GM18502 (cell line): ENCODE measurements around the gene MILR1.
"Not testable (repeated sequence)": the region's sequence is repeated elsewhere in the genome, so short reads cannot be mapped to it uniquely, and the experiment has no call there.

ENCODE experiments used
- ATAC-seq: cut with Tn5 transposase; IDR thresholded peaks from one replicate; pipeline ENCODE4 v1.9.1; 2021; ENCODE audit warnings: mild to moderate bottlenecking; ENCODE audit not compliant: unreplicated experiment, poor library complexity

MILR1 gene

GRCh38 chr17:64448665-64449512, at the start of gene MILR1:
TSS of gene MILR1 (plus strand) at chr17:64449115. CDS start at chr17:64449169, 54 bp downstream.
- ATAC-seq = no peak

DNA sequence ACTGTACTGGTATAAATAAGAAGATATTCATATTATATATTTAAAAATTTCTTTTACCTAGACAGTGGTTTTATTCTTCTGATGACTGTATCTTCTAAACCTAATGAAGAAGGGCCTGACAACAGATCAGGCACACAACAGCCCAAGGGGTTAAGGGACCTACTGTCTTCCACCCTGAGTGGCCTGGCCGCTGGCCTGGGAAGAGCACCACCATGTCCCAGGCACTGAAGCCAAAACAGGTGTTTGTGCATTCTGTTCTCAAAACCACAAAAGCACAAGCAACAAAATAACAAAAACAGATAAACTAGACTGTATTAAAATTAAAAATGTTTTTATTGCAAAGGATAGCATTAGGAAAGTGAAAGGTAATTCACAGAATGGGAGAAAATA, 49.2 kb upstream of the MILR1 start:
- ATAC-seq = no peak

DNA sequence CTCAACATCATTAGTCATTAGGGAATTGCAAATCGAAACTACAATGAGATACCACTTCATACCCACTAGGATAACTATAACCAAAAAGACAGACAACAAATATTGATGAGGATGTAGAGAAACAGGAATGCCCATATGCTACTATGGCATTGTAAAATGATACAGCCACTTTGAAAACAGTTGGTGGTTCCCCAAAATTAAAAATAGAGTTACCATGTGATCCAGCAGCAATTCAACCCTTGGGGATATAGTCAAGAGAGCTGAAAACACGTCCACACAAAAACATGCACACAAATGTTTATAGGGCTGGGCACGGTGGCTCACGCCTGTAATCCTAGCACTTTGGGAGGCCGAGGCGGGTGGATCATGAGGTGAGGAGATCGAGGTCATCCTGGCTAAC, 48.3 kb upstream of the MILR1 start:
- ATAC-seq = no peak

- no peak for ATAC-seq
These were observed 47.6 kb upstream of the MILR1 start for GRCh38 chr17:64401244-64401860.

- no peak for ATAC-seq
These were observed 47.0 kb upstream of the MILR1 start for GRCh38 chr17:64401941-64402340.

- ATAC-seq = no peak
These were observed 46.4 kb upstream of the MILR1 start for GRCh38 chr17:64402469-64402868.

DNA sequence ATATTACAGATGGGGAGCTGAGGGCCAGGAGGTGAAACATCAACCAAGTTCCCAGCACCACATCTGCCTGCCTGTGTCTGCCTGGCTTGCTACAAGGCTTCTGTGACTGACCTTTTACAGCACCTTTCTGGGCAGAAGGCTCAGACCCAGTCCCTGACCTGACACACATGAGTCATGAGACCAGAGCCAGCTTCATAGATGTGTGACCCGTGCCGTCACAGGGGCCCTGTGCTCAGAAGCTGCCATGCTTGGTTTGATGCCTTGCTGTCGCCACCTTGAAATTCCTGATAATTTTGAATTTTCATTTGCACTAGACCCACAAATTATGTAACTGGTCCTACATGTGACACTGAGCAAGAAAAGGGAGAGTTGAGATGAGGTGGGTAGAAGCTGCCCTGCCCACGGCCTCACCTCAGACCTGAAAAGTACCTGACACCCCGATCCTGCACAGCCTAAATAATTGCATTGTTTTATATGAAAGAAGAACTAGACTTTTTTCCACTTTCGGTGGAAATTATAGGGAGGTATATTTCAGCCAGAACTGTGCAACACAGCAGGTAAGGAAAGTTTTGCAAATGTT, 44.9 kb upstream of the MILR1 start:
- no peak for ATAC-seq

- no peak for ATAC-seq
These were observed 42.4 kb upstream of the MILR1 start for GRCh38 chr17:64406321-64407200.

DNA sequence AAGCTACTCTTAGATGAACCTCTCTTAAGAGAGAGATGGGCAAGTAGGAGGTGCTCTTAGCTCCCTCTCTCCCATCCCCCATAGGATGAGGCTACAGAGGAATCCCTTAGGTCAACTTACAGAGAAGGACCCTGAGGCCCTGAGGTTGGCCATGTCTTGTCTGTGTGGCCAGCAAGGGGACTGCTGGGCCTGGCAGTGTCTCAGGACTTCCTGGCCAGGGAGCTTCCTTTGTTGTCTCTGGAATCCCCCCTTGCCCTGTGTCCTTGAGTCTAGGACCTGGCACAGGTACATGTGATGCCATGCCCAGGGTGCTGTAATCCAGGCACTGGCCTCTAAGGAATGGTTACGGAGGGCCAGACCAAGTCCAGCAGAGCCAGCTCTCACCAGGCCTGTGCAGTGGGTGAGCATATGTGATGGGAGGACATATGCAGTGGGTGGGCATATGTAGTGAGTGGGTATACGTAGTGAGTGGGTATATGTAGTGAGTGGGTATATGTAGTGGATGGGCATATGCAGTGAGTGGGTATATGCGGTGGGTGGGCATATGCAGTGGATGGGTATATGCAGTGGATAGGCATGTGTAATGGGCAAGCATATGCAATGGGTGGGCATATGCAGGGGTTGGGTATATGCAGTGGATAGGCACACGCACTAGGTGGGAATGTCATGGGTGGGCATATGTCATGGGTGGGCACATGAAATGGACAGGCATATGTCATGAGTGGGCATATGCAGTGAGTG, 38.0 kb upstream of the MILR1 start:
- ATAC-seq = no peak

- no peak for ATAC-seq
These were observed 36.7 kb upstream of the MILR1 start for GRCh38 chr17:64411999-64412771.

DNA sequence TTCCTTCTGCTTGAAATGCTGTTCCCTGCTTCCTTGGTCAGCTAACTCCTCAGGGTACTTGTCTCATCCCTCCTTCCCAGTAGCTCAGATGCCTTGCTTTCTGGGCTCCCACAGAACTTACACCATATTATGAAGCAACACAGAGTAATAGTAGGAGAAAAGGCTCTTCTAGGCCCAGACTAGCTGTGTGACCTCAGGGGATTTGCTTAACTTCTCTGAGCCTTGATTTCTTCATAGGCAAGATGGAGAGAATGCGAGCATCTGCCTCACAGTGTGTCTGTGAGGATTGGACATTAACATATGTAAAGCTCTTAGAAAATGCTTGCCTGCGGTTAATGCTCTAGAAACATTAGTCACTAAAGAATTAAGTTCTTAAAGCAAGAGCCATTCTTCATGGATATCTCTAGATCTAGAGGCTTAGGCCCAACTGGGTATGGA, 36.0 kb upstream of the MILR1 start:
- ATAC-seq = no peak

DNA sequence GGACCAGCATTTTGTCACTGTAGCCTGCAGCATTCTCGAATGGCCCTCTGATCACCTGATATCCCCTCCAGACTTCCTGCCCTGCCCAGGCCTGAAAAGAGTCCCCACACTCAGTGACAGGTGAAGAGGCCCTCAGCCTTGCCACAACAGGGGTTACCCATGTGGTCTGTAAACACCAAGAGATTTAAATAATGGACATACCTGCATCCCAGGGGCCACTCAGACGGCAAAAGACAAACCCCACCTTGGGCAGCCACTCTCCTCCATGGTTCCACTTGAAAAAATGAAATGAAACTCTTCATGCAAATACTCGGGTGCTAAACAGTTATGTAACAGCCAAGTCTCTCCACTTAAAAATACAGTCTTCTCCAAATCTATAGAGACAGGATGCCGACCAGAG, 35.4 kb upstream of the MILR1 start:
- ATAC-seq = peak; percentile 54

- no peak for ATAC-seq
These were observed 30.2 kb upstream of the MILR1 start for GRCh38 chr17:64418506-64419339.

DNA sequence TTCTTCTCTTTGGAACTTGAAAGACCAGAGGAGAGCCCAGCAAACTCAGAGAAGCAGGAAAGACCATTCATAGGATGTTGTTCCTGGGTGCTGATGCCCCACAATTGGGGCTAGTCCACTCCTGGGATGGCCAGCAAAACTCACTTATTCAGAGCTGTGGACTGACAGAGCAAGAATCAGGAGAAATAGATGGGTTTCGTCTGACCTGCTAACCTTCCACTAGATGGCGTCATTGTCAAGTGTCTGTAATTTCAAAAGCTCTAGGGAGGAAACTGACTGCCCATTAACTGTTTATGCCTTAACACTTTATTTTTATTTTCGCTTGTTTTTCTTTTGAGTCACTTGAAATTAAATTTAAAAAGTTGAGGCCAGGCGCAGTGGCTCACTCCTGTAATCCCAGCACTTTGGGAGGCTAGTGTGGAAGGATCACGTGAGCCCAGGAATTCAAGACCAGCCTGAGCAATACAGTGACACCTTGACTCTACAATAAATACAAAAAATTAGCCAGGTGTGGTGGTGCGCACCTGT, 28.7 kb upstream of the MILR1 start:
- no peak for ATAC-seq

DNA sequence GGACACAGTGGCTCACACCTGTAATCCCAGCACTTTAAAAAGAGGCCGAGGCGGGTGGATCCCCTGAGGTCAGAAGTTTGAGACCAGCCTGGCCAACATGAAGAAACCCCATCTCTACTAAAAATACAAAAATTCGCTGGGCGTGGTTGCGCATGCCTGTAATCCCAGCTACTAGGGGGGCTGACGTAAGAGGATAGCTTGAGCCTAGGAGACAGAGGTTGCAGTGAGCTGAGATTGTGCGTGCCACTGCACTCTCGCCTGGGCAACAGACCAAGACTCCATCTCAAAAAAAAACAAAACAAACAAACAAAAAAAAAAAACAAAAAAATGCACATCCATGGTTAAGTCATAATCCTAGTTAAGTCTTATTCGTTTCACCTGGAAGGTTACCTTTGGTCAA, 26.8 kb upstream of the MILR1 start:
- ATAC-seq = not testable (repeated sequence)

- ATAC-seq = no peak
These were observed 25.0 kb upstream of the MILR1 start for GRCh38 chr17:64423881-64424280.

DNA sequence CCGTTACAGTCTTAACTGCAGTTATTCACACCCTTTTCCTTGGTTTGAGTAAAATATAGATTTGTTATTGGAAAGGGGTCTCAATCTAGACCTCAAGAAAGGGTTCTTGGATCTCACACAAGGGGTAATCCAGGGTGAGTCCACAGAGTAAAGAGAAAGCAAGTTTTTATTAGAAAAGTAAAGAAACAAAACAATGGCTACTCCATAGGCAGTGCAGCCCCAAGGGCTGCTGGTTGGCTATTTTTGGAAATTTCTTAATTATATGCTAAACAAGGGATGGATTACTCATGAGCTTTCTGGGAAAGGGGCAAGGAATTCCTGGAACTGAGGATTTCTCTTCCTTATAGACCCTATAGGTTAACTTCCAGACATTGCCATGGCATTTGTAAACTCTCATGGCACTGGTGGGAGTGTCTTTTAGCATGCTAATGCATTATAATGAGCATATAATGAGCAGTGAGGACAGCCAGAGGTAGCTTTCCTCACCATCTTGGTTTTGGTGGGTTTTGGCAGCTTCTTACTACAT, 24.5 kb upstream of the MILR1 start:
- no peak for ATAC-seq

GRCh38 chr17:64425191-64425590, 23.7 kb upstream of the MILR1 start:
- no peak for ATAC-seq
